Measurements from ENCODE around the gene DENND4A.
"Not testable (repeated sequence)": the region's sequence is repeated elsewhere in the genome, so short reads cannot be mapped to it uniquely, and the experiment has no call there.

- TF ChIP-seq CTCF, POLR2AphosphoS5, POLR2A (IDR thresholded peaks at IDR 0.05): not testable (repeated sequence)
These were observed 19.1 kb upstream of the DENND4A start for GRCh38 chr15:65811011-65811733.

Measured in transverse colon (tissue), 4 donors.